ENCODE results near the gene SLC30A1. TPM values are rescaled to one million over a fixed set of nuclear protein-coding genes. Genes with fewer than 3 reads are reported as not detected.

The SLC30A1 gene
- total RNA-seq, 6 experiments from 2014 or later: 23.6 to 27.5 (median 25.7) TPM

GRCh38 chr1:211611818-211612217, 32.9 kb upstream of the SLC30A1 start:
- H3K36me3 Mint-ChIP-seq (ENCODE audit: low read depth): peaks cover 5% of the 10 kb centered on the region
- no peak for TF ChIP-seq CTCF (IDR thresholded peaks at IDR 0.05)
- H3K27ac Mint-ChIP-seq: peak overlapping the region; percentile 100; the same call in 1 of the 2 replicates
- no peaks in the 10 kb centered on the region; the same call in 1 of the 2 replicates for H3K27me3 Mint-ChIP-seq (ENCODE audit: insufficient read depth)
- H3K4me3 Mint-ChIP-seq: no peak overlapping the region
- DNase-seq: no peak
- H3K9me3 Mint-ChIP-seq: peaks cover 4% of the 10 kb centered on the region; the same call in 1 of the 2 replicates
- H3K4me1 Mint-ChIP-seq (ENCODE audit: low read depth): peaks cover 44% of the 10 kb centered on the region

GRCh38 chr1:211610779-211611556, 32.0 kb upstream of the SLC30A1 start:
- no peak overlapping the region for H3K4me3 Mint-ChIP-seq
- H3K27ac Mint-ChIP-seq: no peak overlapping the region
- peaks cover 5% of the 10 kb centered on the region for H3K36me3 Mint-ChIP-seq (ENCODE audit: low read depth)
- DNase-seq: no peak
- H3K4me1 Mint-ChIP-seq (ENCODE audit: low read depth): peaks cover 44% of the 10 kb centered on the region
- no peak for TF ChIP-seq CTCF (IDR thresholded peaks at IDR 0.05)
- peaks cover 4% of the 10 kb centered on the region; the same call in 1 of the 2 replicates for H3K27me3 Mint-ChIP-seq (ENCODE audit: insufficient read depth)
- peaks cover 4% of the 10 kb centered on the region; the same call in 1 of the 2 replicates for H3K9me3 Mint-ChIP-seq

GRCh38 chr1:211609120-211610024, 30.4 kb upstream of the SLC30A1 start:
- peaks cover 4% of the 10 kb centered on the region; the same call in 1 of the 2 replicates for H3K9me3 Mint-ChIP-seq
- DNase-seq: no peak
- H3K36me3 Mint-ChIP-seq (ENCODE audit: low read depth): peaks cover 5% of the 10 kb centered on the region
- H3K4me1 Mint-ChIP-seq (ENCODE audit: low read depth): peaks cover 45% of the 10 kb centered on the region
- H3K27me3 Mint-ChIP-seq (ENCODE audit: insufficient read depth): peaks cover 4% of the 10 kb centered on the region; the same call in 1 of the 2 replicates
- no peak overlapping the region for H3K4me3 Mint-ChIP-seq
- no peak overlapping the region for H3K27ac Mint-ChIP-seq
- TF ChIP-seq CTCF (IDR thresholded peaks at IDR 0.05): no peak

- Mint-ChIP-seq H3K9me3 (no peaks in the 10 kb centered on the region), H3K27ac (no peak overlapping the region), H3K27me3 (ENCODE audit: insufficient read depth) (peaks cover 4% of the 10 kb centered on the region; the same call in 1 of the 2 replicates), H3K4me1 (ENCODE audit: low read depth) (peaks cover 47% of the 10 kb centered on the region), H3K36me3 (ENCODE audit: low read depth) (no peaks in the 10 kb centered on the region), H3K4me3 (no peak overlapping the region)
- DNase-seq: no peak
- no peak for TF ChIP-seq CTCF (IDR thresholded peaks at IDR 0.05)
Observed at GRCh38 chr1:211607754-211608473, 29.0 kb upstream of the SLC30A1 start.
